ENCODE data around the gene LBP. TPM values are rescaled to one million over a fixed set of nuclear protein-coding genes. Genes with fewer than 3 reads are reported as not detected.

The LBP gene
- total RNA-seq, 2 donors from 2014 or later: 0.18 TPM; not detected in 1

GRCh38 chr20:38302786-38303185 is 43.5 kb upstream of the LBP start:
- Mint-ChIP-seq H3K36me3 (ENCODE audit: low read depth) (no peaks in the 10 kb centered on the region), H3K4me3 (no peak overlapping the region), H3K9me3 (no peaks in the 10 kb centered on the region), H3K27me3 (ENCODE audit: insufficient read depth) (no peaks in the 10 kb centered on the region), H3K4me1 (no peaks in the 10 kb centered on the region), H3K27ac (no peak overlapping the region)
- Histone ChIP-seq H3K27me3 (ENCODE audit: control insufficient read depth, insufficient read depth, low read length, poor library complexity, severe bottlenecking) (no peaks in the 10 kb centered on the region), H3K9me3 (ENCODE audit: control insufficient read depth, low read length) (no peaks in the 10 kb centered on the region), H3K36me3 (ENCODE audit: control insufficient read depth, insufficient read depth, low read length) (no peaks in the 10 kb centered on the region), H3K9ac (ENCODE audit: extremely low read depth, low read length, poor library complexity, severe bottlenecking) (no peak overlapping the region), H3K27ac (ENCODE audit: low read depth, low read length) (peak overlapping the region; percentile 94), H3K4me3 (ENCODE audit: low read length) (no peak overlapping the region), H3K4me1 (ENCODE audit: control insufficient read depth, insufficient read depth, low read length) (no peaks in the 10 kb centered on the region)
- WGBS, 2 experiments (ENCODE audit: insufficient coverage in 1 of 2, insufficient read length in 1 of 2): 45 to 48% methylated on average over 4 to 11 of the region's 11 CpGs
- DNase-seq: no peak
- TF ChIP-seq CTCF (conservative IDR thresholded peaks at IDR 0.05): no peak

GRCh38 chr20:38303908-38304379 is 42.3 kb upstream of the LBP start, which contains the start of gene BPI:
BPI (plus strand) TSS chr20:38304156; CDS start chr20:38304224, 68 bp downstream.
- no peak within 1 kb of the TSS for H3K4me3 ChIP-seq (ENCODE audit: low read length)
- no peaks in the 10 kb centered on the region for H3K36me3 ChIP-seq (ENCODE audit: control insufficient read depth, insufficient read depth, low read length)
- Mint-ChIP-seq H3K36me3 (ENCODE audit: low read depth) (no peaks in the 10 kb centered on the region), H3K4me1 (no peaks in the 10 kb centered on the region), H3K4me3 (no peak within 1 kb of the TSS), H3K27ac (no peak within 1 kb of the TSS), H3K27me3 (ENCODE audit: insufficient read depth) (no peaks in the 10 kb centered on the region), H3K9me3 (no peaks in the 10 kb centered on the region)
- no peak for TF ChIP-seq CTCF (conservative IDR thresholded peaks at IDR 0.05)
- WGBS, 2 experiments (ENCODE audit: insufficient coverage in 1 of 2, insufficient read length in 1 of 2): 86 to 88% methylated on average over 19 to 20 of the region's 21 CpGs
- no peaks in the 10 kb centered on the region for H3K4me1 ChIP-seq (ENCODE audit: control insufficient read depth, insufficient read depth, low read length)
- H3K9ac ChIP-seq (ENCODE audit: extremely low read depth, low read length, poor library complexity, severe bottlenecking): no peak within 1 kb of the TSS
- peaks cover 2% of the 10 kb centered on the region for H3K9me3 ChIP-seq (ENCODE audit: control insufficient read depth, low read length)
- no peak for DNase-seq
- H3K27ac ChIP-seq (ENCODE audit: low read depth, low read length): peak within 1 kb of the TSS; percentile 94
- H3K27me3 ChIP-seq (ENCODE audit: control insufficient read depth, insufficient read depth, low read length, poor library complexity, severe bottlenecking): no peaks in the 10 kb centered on the region

- peaks cover 2% of the 10 kb centered on the region for H3K9me3 Mint-ChIP-seq
- H3K27ac Mint-ChIP-seq: no peak overlapping the region
- H3K9ac ChIP-seq (ENCODE audit: extremely low read depth, low read length, poor library complexity, severe bottlenecking): no peak overlapping the region
- H3K36me3 ChIP-seq (ENCODE audit: control insufficient read depth, insufficient read depth, low read length): no peaks in the 10 kb centered on the region
- H3K4me3 ChIP-seq (ENCODE audit: low read length): no peak overlapping the region
- no peak overlapping the region for H3K4me3 Mint-ChIP-seq
- H3K9me3 ChIP-seq (ENCODE audit: control insufficient read depth, low read length): peaks cover 6% of the 10 kb centered on the region
- TF ChIP-seq CTCF (conservative IDR thresholded peaks at IDR 0.05): peak; percentile 82
- peaks cover 3% of the 10 kb centered on the region for H3K27me3 Mint-ChIP-seq (ENCODE audit: insufficient read depth)
- no peaks in the 10 kb centered on the region for H3K4me1 ChIP-seq (ENCODE audit: control insufficient read depth, insufficient read depth, low read length)
- DNase-seq: peak; percentile 89
- no peaks in the 10 kb centered on the region for H3K4me1 Mint-ChIP-seq
- WGBS, 2 experiments (ENCODE audit: insufficient coverage in 1 of 2, insufficient read length in 1 of 2): 76 to 80% methylated on average over 6 to 8 of the region's 8 CpGs
- no peaks in the 10 kb centered on the region for H3K36me3 Mint-ChIP-seq (ENCODE audit: low read depth)
- peak overlapping the region; percentile 53 for H3K27ac ChIP-seq (ENCODE audit: low read depth, low read length)
- H3K27me3 ChIP-seq (ENCODE audit: control insufficient read depth, insufficient read depth, low read length, poor library complexity, severe bottlenecking): no peaks in the 10 kb centered on the region
Observed at GRCh38 chr20:38304845-38305447, 41.3 kb upstream of the LBP start.

Data from endodermal cell (in vitro differentiated cells).